HFF-Myc (cell line): ENCODE data around the gene SUCLG2.

Experiments used
- DNase-seq: peaks from one replicate; pipeline ENCODE4 v3.0.0-alpha.2; 2011; ENCODE audit warnings: low read depth; ENCODE audit errors: extremely low read depth
- H3K4me3 ChIP-seq: replicated peaks from 2 replicates; pipeline ENCODE4 v1.5.1; 2011; ENCODE audit warnings: low read depth, mild to moderate bottlenecking, control low read depth, low read length
- CTCF ChIP-seq: IDR thresholded peaks from 2 replicates; pipeline ENCODE4 v1.5.1; 2012; ENCODE audit warnings: mild to moderate bottlenecking, low read depth, low read length, control low read depth; ENCODE audit errors: missing control alignments

SUCLG2 gene

GRCh38 chr3:67620869-67621268 lies 33.5 kb downstream of the SUCLG2 start:
- no peak for TF ChIP-seq CTCF
- no peak overlapping the region for H3K4me3 ChIP-seq
- no peak for DNase-seq

- H3K4me3 ChIP-seq = no peak overlapping the region
- no peak for DNase-seq
- TF ChIP-seq CTCF = no peak
These were observed 34.4 kb downstream of the SUCLG2 start for GRCh38 chr3:67619991-67620390.

GRCh38 chr3:67617518-67617917 lies 36.9 kb downstream of the SUCLG2 start:
- no peak overlapping the region for H3K4me3 ChIP-seq
- no peak for TF ChIP-seq CTCF
- DNase-seq = no peak

- TF ChIP-seq CTCF = no peak
- DNase-seq = no peak
- no peak overlapping the region for H3K4me3 ChIP-seq
These were observed 38.4 kb downstream of the SUCLG2 start for GRCh38 chr3:67616046-67616445.

- no peak overlapping the region for H3K4me3 ChIP-seq
- no peak for DNase-seq
These were observed 40.2 kb downstream of the SUCLG2 start for GRCh38 chr3:67614195-67614594.

GRCh38 chr3:67610458-67610857 lies 44.0 kb downstream of the SUCLG2 start:
- no peak for TF ChIP-seq CTCF
- DNase-seq = no peak
- H3K4me3 ChIP-seq = no peak overlapping the region

More at GRCh38 chr3:67614195-67614594, 40.2 kb downstream of the SUCLG2 start:
- TF ChIP-seq CTCF = no peak

GRCh38 chr3:67609709-67610108 lies 44.7 kb downstream of the SUCLG2 start:
- no peak for TF ChIP-seq CTCF
- no peak overlapping the region for H3K4me3 ChIP-seq
- no peak for DNase-seq
